HG03097 (cell line): ENCODE data around the gene SSTR1.
"Not testable (repeated sequence)": the region's sequence is repeated elsewhere in the genome, so short reads cannot be mapped to it uniquely, and the experiment has no call there.

ENCODE experiments used
- ATAC-seq: cut with Tn5 transposase; IDR thresholded peaks from one replicate; pipeline ENCODE4 v1.9.1; 2021; ENCODE audit not compliant: unreplicated experiment, low FRiP score

SSTR1 gene

DNA sequence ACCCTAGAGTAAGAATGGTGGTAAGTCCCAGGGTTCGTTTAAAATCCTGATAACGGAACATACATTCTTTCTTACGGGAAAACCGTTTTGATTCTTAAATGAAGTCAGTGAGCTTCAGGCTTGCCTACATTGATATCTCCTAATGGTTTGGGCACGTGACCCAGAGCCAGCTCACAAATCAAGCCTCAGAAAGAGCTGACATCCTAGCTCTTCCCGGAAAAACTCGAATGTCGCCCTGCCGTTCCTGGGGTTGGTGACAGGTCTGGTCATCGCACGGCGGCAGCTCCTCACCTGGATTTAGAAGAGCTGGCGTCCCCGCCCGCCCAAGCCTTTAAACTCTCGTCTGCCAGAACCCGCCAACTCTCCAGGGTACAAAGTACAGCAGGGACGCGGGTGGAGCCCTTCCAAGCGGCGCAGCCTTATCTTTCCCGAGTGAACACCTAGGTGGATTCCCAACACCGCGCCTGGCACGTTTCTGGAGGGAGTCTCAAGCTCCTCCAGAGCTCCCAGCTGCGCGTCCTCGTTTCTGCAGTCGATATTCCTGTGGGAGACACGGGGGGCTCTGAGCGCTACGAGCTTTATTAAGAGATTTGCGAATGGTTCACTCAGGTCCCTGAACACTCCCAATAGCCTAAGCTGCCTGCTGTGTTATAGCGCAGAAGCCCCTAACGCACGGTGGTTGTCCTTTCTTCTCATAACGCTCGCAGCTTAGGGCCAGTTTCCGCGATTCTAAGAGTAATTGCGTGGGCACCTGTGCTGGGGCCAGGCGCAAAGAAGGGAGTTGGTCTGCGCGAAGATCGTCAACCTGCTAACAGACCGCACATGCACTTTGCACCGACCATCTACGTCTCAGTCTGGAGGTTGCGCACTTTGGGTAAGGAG lies at the start of gene SSTR1:
SSTR1 (plus strand) TSS at position 169 of the 882 bp plus-strand sequence. CDS start 1,486 bp downstream, outside the sequence.
- ATAC-seq: no peak

DNA sequence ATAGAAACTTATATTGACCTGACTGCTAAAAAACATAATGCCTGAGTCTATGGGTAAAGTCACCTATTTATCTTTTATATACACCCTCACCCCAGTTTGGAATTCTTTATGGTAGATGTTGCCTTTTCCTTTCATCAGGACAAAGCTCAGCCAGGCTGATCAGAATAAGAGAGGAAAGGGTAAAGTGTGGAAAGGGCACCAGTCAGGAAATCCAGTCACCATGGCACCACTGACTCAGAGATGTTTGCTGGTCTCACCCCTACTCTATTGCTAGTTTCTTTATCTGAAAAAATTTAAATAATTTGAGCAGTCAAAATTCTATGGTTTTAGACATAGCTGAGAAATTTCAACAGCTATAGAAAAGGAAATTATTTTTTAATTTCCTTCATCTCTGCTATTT lies 49.2 kb upstream of the SSTR1 start:
- no peak for ATAC-seq

DNA sequence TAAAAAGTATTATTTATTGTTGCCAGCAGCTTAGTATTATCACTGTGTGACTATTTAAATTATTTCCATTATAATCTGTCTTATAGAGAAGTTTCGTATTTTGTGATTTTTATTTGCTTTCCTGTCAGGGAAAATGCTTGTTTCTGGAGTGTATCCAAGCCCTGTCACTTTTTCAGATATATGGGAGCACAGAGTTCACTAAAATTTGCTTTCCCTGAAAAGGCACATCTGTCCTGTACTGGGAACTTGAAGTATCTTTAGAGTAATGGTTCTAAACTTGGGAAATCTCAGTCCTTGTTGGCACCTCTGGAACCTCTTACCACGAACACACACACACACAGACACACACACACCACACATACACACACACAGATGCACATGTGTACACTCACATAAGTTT lies 39.3 kb upstream of the SSTR1 start:
- ATAC-seq: no peak

DNA sequence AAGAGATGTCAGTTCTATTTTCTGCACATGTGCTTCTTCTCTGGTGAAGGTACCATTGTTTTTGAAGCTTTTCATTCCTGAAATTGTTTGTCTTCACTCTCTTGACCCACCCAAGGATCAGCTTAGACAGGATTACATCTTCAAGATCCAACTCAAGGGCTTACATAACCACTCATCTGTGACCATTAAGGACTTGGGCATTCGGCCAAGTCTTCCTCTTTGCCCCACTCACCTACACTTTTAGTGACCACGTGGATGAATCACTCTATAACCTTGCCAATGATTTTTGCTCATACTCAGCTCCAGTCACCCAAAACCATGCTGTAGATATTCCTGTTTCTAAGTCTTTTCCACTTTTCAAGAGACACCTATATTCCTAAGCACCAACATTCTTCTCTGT lies 36.5 kb upstream of the SSTR1 start:
- ATAC-seq: no peak

- no peak for ATAC-seq
Observed at GRCh38 chr14:38174711-38175110, 33.0 kb upstream of the SSTR1 start.

- ATAC-seq: no peak
Observed at GRCh38 chr14:38175658-38176057, 32.0 kb upstream of the SSTR1 start.

DNA sequence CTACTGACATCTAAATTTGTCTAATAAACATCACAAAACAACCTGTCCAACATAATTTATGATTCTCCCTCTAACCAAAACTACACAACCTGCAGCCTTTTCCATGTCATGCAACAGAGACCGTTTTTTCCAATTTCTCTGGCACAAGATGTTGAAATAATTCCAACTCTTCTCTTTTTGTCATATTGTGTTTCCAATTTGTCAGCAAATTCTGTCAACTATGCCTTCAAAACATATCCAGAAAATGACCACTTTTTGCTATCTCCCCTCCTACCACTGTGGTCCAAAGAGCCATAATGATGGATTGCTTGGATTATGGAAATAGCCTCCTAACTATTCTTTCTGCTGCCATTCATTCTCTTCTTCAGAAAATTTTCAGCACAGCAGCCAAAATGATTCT lies 31.3 kb upstream of the SSTR1 start:
- no peak for ATAC-seq

- no peak for ATAC-seq
Observed at GRCh38 chr14:38184132-38184531, 23.6 kb upstream of the SSTR1 start.

DNA sequence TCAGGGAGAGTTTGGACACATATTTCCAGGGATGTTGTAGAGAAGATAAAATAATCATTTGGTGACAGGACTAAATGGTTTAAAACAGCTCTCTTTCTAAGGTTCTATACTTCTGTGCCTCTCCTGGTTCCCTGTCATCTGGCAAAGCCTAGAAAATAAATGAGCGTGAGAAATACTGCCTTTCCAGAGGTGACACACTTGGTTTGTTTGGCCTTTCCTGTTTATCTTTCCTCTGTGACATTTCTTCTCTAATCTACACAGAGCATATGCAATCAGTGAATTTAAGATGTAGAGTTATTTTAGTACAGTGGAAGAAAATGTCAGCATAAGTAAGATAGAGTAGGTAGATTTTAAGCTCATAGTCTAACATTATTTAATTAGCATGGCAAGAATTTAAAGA lies 22.0 kb upstream of the SSTR1 start:
- ATAC-seq: no peak

- ATAC-seq: no peak
Observed at GRCh38 chr14:38186216-38186615, 21.5 kb upstream of the SSTR1 start.

DNA sequence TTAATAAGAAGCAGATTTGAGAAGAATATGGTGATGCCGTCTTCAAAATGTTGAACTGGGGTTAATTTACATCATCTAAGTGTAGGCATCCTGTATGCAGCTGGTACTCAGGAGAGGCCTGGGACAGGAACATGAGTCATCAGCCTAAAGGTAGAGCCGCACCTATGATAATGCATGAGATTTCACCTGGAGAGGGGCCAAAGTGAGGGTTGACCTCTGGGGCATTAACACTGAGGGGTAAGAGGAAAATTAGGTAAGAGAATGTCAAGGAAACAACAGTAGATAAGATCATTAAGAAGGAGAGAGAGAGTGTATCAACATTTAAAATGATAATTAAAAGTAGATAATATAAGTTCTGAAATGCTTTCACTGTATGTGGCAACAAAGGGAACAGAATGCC lies 20.2 kb upstream of the SSTR1 start:
- ATAC-seq: no peak

GRCh38 chr14:38189930-38190726 lies 17.6 kb upstream of the SSTR1 start:
- ATAC-seq: no peak

DNA sequence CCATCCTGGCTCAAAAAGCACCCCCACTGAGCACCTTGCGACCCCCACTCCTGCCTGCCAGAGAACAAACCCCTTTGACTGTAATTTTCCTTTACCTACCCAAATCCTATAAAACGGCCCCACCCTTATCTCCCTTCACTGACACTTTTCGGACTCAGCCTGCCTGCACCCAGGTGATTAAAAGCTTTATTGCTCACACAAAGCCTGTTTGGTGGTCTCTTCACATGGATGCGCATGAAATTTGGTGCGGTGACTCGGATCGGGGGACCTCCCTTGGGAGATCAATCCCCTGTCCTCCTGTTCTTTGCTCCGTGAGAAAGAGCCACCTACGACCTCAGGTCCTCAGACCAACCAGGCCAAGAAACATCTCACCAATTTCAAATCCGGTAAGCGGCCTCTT lies 16.9 kb upstream of the SSTR1 start:
- not testable (repeated sequence) for ATAC-seq

DNA sequence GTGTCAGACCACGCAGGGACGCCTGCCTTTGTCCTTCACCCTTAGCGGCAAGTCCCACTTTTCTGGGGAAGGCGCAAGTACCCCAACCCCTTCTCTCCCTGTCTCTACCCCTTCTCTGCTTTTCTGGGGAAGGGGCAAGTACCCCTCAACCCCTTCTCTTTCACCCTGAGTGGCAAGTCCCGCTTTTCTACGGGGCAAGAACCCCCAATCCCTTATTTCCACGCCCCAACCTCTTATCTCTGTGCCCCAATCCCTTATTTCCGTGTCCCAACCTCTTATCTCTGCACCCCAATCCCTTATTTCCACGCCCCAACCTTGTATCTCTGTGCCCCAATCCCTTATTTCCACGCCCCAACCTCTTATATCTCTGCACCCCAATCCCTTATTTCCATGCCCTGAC lies 16.2 kb upstream of the SSTR1 start:
- ATAC-seq: not testable (repeated sequence)

DNA sequence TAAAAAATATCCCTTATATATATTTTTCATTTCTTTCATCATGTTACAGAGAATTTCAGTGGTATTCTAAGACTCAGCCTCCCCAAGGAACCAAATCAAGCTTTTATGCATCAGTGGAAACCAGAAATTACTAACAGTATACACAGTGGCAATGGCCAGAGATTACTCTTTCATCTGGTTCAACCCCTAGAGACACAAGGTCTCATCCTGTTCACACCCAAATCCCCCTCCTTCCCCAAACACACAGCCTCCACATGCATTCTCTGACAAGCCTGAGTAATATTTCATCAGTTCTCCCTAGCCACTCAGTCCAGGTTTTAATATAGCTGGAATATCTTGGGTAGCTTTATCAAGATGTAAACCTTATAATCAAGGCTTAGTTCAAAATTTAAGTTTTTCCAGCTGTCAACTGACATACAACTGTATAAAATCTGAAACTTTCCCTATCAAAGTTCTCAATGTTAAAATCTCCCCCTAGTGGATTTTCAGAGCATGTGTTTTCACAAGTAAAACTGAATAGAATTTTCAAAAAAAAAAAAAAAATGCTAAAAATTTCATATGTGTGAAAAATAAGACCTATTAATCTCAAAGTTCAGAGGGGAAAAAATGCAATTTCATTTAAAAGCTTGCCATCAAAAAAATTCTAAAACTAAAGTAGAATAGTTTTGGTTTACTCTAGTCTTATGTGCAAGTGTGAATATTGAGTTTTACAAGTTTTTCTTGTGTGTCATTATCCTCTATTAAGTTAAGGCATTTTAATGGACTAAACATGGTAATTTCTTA lies 10.5 kb upstream of the SSTR1 start:
- ATAC-seq: no peak

DNA sequence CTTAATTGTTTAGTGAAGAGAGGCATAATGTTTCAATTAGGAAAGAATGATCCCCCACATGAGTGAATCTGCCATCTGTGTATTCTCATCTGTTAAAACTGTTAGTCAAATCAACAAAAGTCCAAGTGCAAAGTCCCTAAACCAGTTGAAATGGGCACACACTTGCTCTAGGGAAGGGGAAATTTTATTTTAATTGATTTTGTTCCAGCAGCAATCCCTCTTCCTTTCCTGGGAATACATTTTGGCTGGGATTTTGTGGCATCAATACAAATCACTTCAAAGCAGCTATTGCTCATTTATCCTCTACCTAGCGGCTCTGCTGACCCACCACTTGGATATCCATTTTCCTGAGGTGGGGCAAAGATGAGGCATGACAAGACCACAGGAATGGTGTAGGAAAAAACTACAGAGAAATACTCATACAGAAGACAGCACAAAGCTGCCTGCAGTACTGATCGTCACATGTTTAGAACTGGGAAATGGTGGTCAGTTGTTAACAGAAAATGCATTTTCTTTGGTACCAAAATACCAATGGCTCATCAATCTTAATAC lies 9.8 kb upstream of the SSTR1 start:
- no peak for ATAC-seq

- no peak for ATAC-seq
Observed at GRCh38 chr14:38198425-38198824, 9.3 kb upstream of the SSTR1 start.

DNA sequence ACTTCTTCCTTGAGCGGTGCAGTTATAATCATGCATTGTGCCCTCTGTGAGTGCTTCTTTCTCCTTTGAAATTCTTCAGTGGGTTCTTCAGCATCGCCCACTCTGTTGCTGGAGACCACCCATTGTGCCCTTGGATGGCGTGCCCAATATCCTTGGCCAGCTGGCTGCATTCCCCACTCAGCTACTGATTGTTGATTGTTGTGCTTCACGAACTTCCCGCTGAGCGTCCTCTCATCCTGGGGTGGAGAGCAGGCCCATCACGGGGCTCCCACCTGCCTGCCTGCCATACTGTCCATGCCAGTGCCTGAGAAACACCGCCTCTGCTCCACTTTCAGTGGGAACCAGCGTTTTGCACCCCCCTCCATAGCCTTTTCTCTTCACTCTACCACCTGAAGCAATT lies 8.6 kb upstream of the SSTR1 start:
- ATAC-seq: no peak

GRCh38 chr14:38199739-38200138 lies 8.0 kb upstream of the SSTR1 start:
- no peak for ATAC-seq

DNA sequence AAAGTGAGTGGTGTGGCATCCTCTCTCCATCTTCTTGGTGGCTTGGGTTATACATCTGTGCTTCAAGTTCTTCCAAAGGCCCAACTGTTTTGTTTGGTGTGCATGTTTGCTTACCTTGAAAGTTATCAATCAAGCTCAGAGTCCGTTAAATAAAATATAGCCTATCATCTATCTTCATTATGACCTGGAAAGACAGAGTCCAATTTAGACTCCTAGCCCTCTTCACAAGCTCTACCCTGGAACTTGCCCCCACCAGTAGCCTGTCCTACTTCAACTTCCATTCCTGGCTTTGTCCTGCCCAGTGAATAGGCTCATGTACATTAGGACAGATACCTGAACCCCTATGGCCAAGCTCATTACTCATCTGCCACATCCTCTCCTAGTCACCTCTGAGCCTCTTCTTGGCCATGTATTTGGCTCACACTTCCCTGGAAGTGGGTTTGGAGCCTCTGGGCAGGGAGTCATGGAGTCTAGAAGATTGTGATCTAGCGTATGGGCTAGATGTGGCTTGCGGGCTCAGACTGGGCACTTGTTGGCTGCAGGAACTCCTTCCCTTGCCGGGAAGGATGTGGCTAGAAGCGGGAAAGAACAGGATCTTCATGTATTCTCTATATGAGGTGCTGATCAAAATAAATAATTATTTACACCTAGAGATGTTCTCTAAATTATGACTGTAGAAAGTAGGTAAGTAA lies 6.4 kb upstream of the SSTR1 start:
- no peak for ATAC-seq
